ENCODE data around the gene PTCD3. TPM values are rescaled to one million over a fixed set of nuclear protein-coding genes. Genes with fewer than 3 reads are reported as not detected.

PTCD3 gene
- polyA plus RNA-seq, 1 donor from 2014 or later: 214 TPM

GRCh38 chr2:86105252-86105968 lies 625 bp upstream of the PTCD3 start, which contains the start of gene POLR1A:
POLR1A (minus strand) TSS chr2:86105886; CDS start chr2:86105776, 110 bp downstream.
- Histone ChIP-seq H3K36me3 (ENCODE audit: insufficient read depth, low read length) (no peaks in the 10 kb centered on the region), H3K4me2 (ENCODE audit: low read length) (peak within 1 kb of the TSS; percentile 99), H3K4me3 (ENCODE audit: low read length) (peak within 1 kb of the TSS; percentile 85), H2AFZ (ENCODE audit: low read depth, low read length) (peak within 1 kb of the TSS; percentile 95), H3K27me3 (ENCODE audit: insufficient read depth, low read depth, low read length) (no peaks in the 10 kb centered on the region), H3K9me2 (ENCODE audit: insufficient read depth, low read length) (no peaks in the 10 kb centered on the region), H3K9ac (ENCODE audit: low read length) (peak within 1 kb of the TSS; percentile 88), H3K79me2 (replicated peaks; ENCODE audit: insufficient read depth, low read length) (peaks cover 57% of the 10 kb centered on the region), H3F3A (ENCODE audit: insufficient read depth, low read length, poor library complexity, severe bottlenecking) (no peaks in the 10 kb centered on the region), H4K20me1 (ENCODE audit: insufficient read depth) (no peaks in the 10 kb centered on the region), H3K27ac (ENCODE audit: low read length) (peak within 1 kb of the TSS; percentile 69), H3K9me3 (ENCODE audit: low read length) (no peaks in the 10 kb centered on the region)
- TF ChIP-seq POLR2AphosphoS5 (IDR thresholded peaks at IDR 0.05): no peak
- TF ChIP-seq REST (IDR thresholded peaks at IDR 0.05; ENCODE audit: borderline replicate concordance): no peak
- TF ChIP-seq SMC3 (conservative IDR thresholded peaks at IDR 0.05; ENCODE audit: poor library complexity): no peak
- TF ChIP-seq EP300 (conservative IDR thresholded peaks at IDR 0.05; ENCODE audit: poor library complexity, severe bottlenecking): no peak
- TF ChIP-seq MXI1 (conservative IDR thresholded peaks at IDR 0.05; ENCODE audit: poor library complexity, severe bottlenecking): peak; percentile 96
- TF ChIP-seq, protein P1, sequence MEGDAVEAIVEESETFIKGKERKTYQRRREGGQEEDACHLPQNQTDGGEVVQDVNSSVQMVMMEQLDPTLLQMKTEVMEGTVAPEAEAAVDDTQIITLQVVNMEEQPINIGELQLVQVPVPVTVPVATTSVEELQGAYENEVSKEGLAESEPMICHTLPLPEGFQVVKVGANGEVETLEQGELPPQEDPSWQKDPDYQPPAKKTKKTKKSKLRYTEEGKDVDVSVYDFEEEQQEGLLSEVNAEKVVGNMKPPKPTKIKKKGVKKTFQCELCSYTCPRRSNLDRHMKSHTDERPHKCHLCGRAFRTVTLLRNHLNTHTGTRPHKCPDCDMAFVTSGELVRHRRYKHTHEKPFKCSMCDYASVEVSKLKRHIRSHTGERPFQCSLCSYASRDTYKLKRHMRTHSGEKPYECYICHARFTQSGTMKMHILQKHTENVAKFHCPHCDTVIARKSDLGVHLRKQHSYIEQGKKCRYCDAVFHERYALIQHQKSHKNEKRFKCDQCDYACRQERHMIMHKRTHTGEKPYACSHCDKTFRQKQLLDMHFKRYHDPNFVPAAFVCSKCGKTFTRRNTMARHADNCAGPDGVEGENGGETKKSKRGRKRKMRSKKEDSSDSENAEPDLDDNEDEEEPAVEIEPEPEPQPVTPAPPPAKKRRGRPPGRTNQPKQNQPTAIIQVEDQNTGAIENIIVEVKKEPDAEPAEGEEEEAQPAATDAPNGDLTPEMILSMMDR (IDR thresholded peaks at IDR 0.05; ENCODE audit: poor library complexity, severe bottlenecking): peak; percentile 23
- no peak for TF ChIP-seq EZH2 (IDR thresholded peaks at IDR 0.05; ENCODE audit: borderline replicate concordance, insufficient read depth, low read length, poor library complexity, severe bottlenecking)
- TF ChIP-seq RAD21 (conservative IDR thresholded peaks at IDR 0.05): no peak
- no peak for TF ChIP-seq TAF1 (IDR thresholded peaks at IDR 0.05; ENCODE audit: low read depth)

DNA sequence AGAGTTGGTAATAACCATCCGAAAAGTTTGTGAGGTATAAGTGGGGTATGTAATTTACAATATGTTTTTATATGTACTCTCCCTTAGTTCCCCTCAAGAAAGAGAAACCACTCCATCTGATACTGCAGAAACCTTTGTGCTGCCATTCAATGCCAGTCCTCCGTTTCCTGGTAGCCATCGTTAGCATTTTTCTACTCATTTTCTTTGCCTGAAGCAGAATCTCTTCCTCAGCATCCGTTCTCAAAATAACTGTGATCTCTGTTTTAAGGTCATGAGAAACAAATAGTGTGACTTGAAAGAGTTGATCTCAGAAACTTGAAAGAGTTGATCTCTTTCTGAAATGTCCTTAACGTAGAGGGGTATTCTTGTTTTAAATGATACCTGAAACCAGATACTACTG lies 996 bp downstream of the PTCD3 start:
- Histone ChIP-seq H3K4me3 (ENCODE audit: low read length) (peak overlapping the region; percentile 85), H3K9me3 (ENCODE audit: low read length) (no peaks in the 10 kb centered on the region), H2AFZ (ENCODE audit: low read depth, low read length) (no peak overlapping the region), H3K4me2 (ENCODE audit: low read length) (peak overlapping the region; percentile 93), H3F3A (ENCODE audit: insufficient read depth, low read length, poor library complexity, severe bottlenecking) (no peaks in the 10 kb centered on the region), H4K20me1 (ENCODE audit: insufficient read depth) (no peaks in the 10 kb centered on the region), H3K9ac (ENCODE audit: low read length) (peak overlapping the region; percentile 88), H3K9me2 (ENCODE audit: insufficient read depth, low read length) (no peaks in the 10 kb centered on the region), H3K27ac (ENCODE audit: low read length) (peak overlapping the region; percentile 69), H3K27me3 (ENCODE audit: insufficient read depth, low read depth, low read length) (no peaks in the 10 kb centered on the region), H3K79me2 (replicated peaks; ENCODE audit: insufficient read depth, low read length) (peaks cover 51% of the 10 kb centered on the region), H3K36me3 (ENCODE audit: insufficient read depth, low read length) (no peaks in the 10 kb centered on the region)
- TF ChIP-seq SMC3 (conservative IDR thresholded peaks at IDR 0.05; ENCODE audit: poor library complexity): no peak
- no peak for TF ChIP-seq EP300 (conservative IDR thresholded peaks at IDR 0.05; ENCODE audit: poor library complexity, severe bottlenecking)
- TF ChIP-seq EZH2 (IDR thresholded peaks at IDR 0.05; ENCODE audit: borderline replicate concordance, insufficient read depth, low read length, poor library complexity, severe bottlenecking): no peak
- TF ChIP-seq, protein P1 (IDR thresholded peaks at IDR 0.05; ENCODE audit: poor library complexity, severe bottlenecking): no peak
- no peak for TF ChIP-seq TAF1 (IDR thresholded peaks at IDR 0.05; ENCODE audit: low read depth)
- no peak for TF ChIP-seq REST (IDR thresholded peaks at IDR 0.05; ENCODE audit: borderline replicate concordance)
- no peak for TF ChIP-seq RAD21 (conservative IDR thresholded peaks at IDR 0.05)
- no peak for TF ChIP-seq POLR2AphosphoS5 (IDR thresholded peaks at IDR 0.05)
- TF ChIP-seq MXI1 (conservative IDR thresholded peaks at IDR 0.05; ENCODE audit: poor library complexity, severe bottlenecking): no peak
